ENCODE measurements around the gene ALPK3.

- no peak for TF ChIP-seq CTCF (IDR thresholded peaks at IDR 0.05; ENCODE audit: low read depth, low read length)
- TF ChIP-seq EZH2phosphoT487 (IDR thresholded peaks at IDR 0.05; ENCODE audit: low read depth): no peak
Observed at GRCh38 chr15:84835661-84836337, 18.6 kb downstream of the ALPK3 start.
